Panc1 (cell line): Measurements from ENCODE around the gene BDH1. TPM values are rescaled to one million over a fixed set of nuclear protein-coding genes. Genes with fewer than 3 reads are reported as not detected.
"Not testable (repeated sequence)": the region's sequence is repeated elsewhere in the genome, so short reads cannot be mapped to it uniquely, and the experiment has no call there.

Experiments
- ATAC-seq: fragments of 200-7000 bp; cut with Tn5 transposase; 2 replicates; pipeline ENCODE4 v1.9.1; 2020; ENCODE audit warnings: mild to moderate bottlenecking, moderate library complexity
- BruUV-seq: library from RNA; stranded (reverse); fragments of 400-500 nt; replicated peaks from 2 replicates; lab custom pipeline; 2021; lab: Mats Ljungman, UMichigan
- CTCF ChIA-PET: fragments of 300-600 bp; sonication (Branson Sonifier 250); formaldehyde crosslinking; loops from one replicate; lab custom pipeline; 2022; ENCODE audit warnings: antibody characterized with exemption; lab: Charles Lee
- POLR2A ChIA-PET: fragments of 300-600 bp; sonication (Branson Sonifier 250); formaldehyde crosslinking; loops from one replicate; lab custom pipeline; 2022; ENCODE audit warnings: antibody characterized with exemption; lab: Charles Lee
- DNase-seq: peaks from one replicate; pipeline ENCODE4 v3.0.0-alpha.2; 2010; ENCODE audit warnings: low read depth, low spot score
- H3K27ac ChIP-seq: 2 replicates; pipeline ENCODE4 v1.5.1; 2011; ENCODE audit warnings: mild to moderate bottlenecking, low read length, inconsistent platforms
- H3K27me3 ChIP-seq: fragments of 200-500 bp; sonication (Bioruptor generic); 2 replicates; pipeline ENCODE4 v1.6.0; 2014; ENCODE audit warnings: low read length, inconsistent platforms; ENCODE audit not compliant: control insufficient read depth, insufficient read depth
- H3K36me3 ChIP-seq: fragments of 200-500 bp; sonication (Bioruptor generic); 2 replicates; pipeline ENCODE4 v1.5.1; 2014; ENCODE audit warnings: inconsistent platforms, mild to moderate bottlenecking, low read length, moderate library complexity; ENCODE audit not compliant: control insufficient read depth, insufficient read depth
- H3K4me1 ChIP-seq: 2 replicates; pipeline ENCODE4 v1.5.1; 2011; ENCODE audit warnings: inconsistent platforms, mild to moderate bottlenecking, low read length, moderate library complexity; ENCODE audit not compliant: control insufficient read depth, insufficient read depth
- H3K4me3 ChIP-seq, 2 experiments: 2 replicates each; pipeline ENCODE4 v1.5.1; 2011 to 2012; ENCODE audit warnings: low read depth in 2 of 2, low read length in 2 of 2, mild to moderate bottlenecking in 2 of 2, inconsistent platforms in 1 of 2, moderate library complexity in 1 of 2
- H3K9me3 ChIP-seq: fragments of 200-500 bp; sonication (Bioruptor generic); 2 replicates; pipeline ENCODE4 v1.5.1; 2014; ENCODE audit warnings: low read depth, mild to moderate bottlenecking, inconsistent platforms, low read length, moderate library complexity; ENCODE audit not compliant: control insufficient read depth, insufficient read depth
- CTCF ChIP-seq: fragments of 450-650 bp; IDR thresholded peaks from 2 replicates; pipeline ENCODE4 v1.5.1; 2017; ENCODE audit warnings: mild to moderate bottlenecking
- POLR2AphosphoS5 ChIP-seq: IDR thresholded peaks from 2 replicates; pipeline ENCODE4 v1.6.1; 2012; ENCODE audit warnings: mild to moderate bottlenecking, low read depth, low read length, moderate library complexity
- SIN3A ChIP-seq: IDR thresholded peaks from 2 replicates; pipeline ENCODE4 v1.6.1; 2012; ENCODE audit warnings: low read depth, mild to moderate bottlenecking, low read length, moderate library complexity, borderline replicate concordance; ENCODE audit not compliant: insufficient read depth
- TCF7L2 ChIP-seq: IDR thresholded peaks from 2 replicates; pipeline ENCODE4 v1.6.1; 2011; ENCODE audit warnings: mild to moderate bottlenecking, low read depth, low read length, inconsistent platforms
- in situ Hi-C: cut with HindIII; loops from 2 replicates; pipeline ENCODE4 v1.10.0; 2016; ENCODE audit warnings: low sequenced_read_pairs, low pct_unique_long_range_greater_than_20kb
- intact Hi-C: fragments of 100-400 bp; cut with micrococcal nuclease; formaldehyde crosslinking; loops from one replicate; pipeline ENCODE4 v1.10.0; 2022; ENCODE audit not compliant: unreplicated experiment
- total RNA-seq: library from RNA; stranded (reverse); gene quantifications from one replicate; pipeline ENCODE4 v1.2.1, GENCODE V29; 2021; ENCODE audit not compliant: unreplicated experiment

The BDH1 gene
- total RNA-seq, 1 experiment from 2014 or later = 4.8 TPM

GRCh38 chr3:197576838-197577237 is 21.1 kb upstream of the BDH1 start:
- H3K4me3 ChIP-seq = no peak overlapping the region
- BruUV-seq = no TSS peak
- no peak for DNase-seq
- no peak overlapping the region for H3K27ac ChIP-seq
- TF ChIP-seq CTCF (no peak), SIN3A (no peak), TCF7L2 (no peak)
- intact Hi-C loops (no loop called here), in situ Hi-C loops (no loop called here)
- CTCF ChIA-PET = no interaction called here
- no peaks in the 10 kb centered on the region for H3K9me3 ChIP-seq
- H3K36me3 ChIP-seq = no peaks in the 10 kb centered on the region
- no peaks in the 10 kb centered on the region for H3K4me1 ChIP-seq
- no peaks in the 10 kb centered on the region; the same call in none of the 2 replicates for H3K27me3 ChIP-seq
- POLR2A ChIA-PET = no interaction called here
- no peak for ATAC-seq

- intact Hi-C loops (no loop called here), in situ Hi-C loops (no loop called here)
- Histone ChIP-seq H3K27ac (no peak overlapping the region), H3K4me3 (no peak overlapping the region), H3K4me1 (no peaks in the 10 kb centered on the region), H3K36me3 (no peaks in the 10 kb centered on the region), H3K9me3 (no peaks in the 10 kb centered on the region), H3K27me3 (no peaks in the 10 kb centered on the region; the same call in none of the 2 replicates)
- BruUV-seq = no TSS peak
- ChIA-PET CTCF (interaction anchor here (0.7 kb wide), 1 partner anchor 318 kb away, joined by 4 read pairs; no protein-coding TSS in a partner anchor), POLR2A (no interaction called here)
- DNase-seq = no peak
- no peak for ATAC-seq
- no peak for TF ChIP-seq POLR2AphosphoS5
Observed at GRCh38 chr3:197575362-197575761, 19.6 kb upstream of the BDH1 start.

- CTCF ChIA-PET = interaction anchor here (0.6 kb wide), 1 partner anchor 8 kb away, joined by 7 read pairs; no protein-coding TSS in a partner anchor
- H3K4me1 ChIP-seq, DNase-seq, H3K36me3 ChIP-seq, BruUV-seq, ATAC-seq, H3K27me3 ChIP-seq, intact Hi-C loops, H3K27ac ChIP-seq, H3K4me3 ChIP-seq, POLR2A ChIA-PET, H3K9me3 ChIP-seq, in situ Hi-C loops: not testable (repeated sequence)
Observed at GRCh38 chr3:197574396-197574991, 18.7 kb upstream of the BDH1 start.

GRCh38 chr3:197573048-197573767 is 17.4 kb upstream of the BDH1 start:
- Histone ChIP-seq H3K9me3 (no peaks in the 10 kb centered on the region), H3K4me1 (no peaks in the 10 kb centered on the region), H3K27me3 (no peaks in the 10 kb centered on the region; the same call in none of the 2 replicates), H3K4me3 (no peak overlapping the region), H3K36me3 (no peaks in the 10 kb centered on the region), H3K27ac (no peak overlapping the region)
- intact Hi-C loops (no loop called here), in situ Hi-C loops (no loop called here)
- no peak for DNase-seq
- no TSS peak for BruUV-seq
- CTCF ChIA-PET = no interaction called here
- no peak for ATAC-seq
- TF ChIP-seq POLR2AphosphoS5 (no peak), TCF7L2 (no peak)
- POLR2A ChIA-PET = no interaction called here

GRCh38 chr3:197571880-197572172 is 16.1 kb upstream of the BDH1 start:
- H3K27me3 ChIP-seq, intact Hi-C loops, CTCF ChIA-PET, H3K4me3 ChIP-seq, H3K36me3 ChIP-seq, POLR2A ChIA-PET, H3K9me3 ChIP-seq, H3K4me1 ChIP-seq, BruUV-seq, DNase-seq, H3K27ac ChIP-seq, ATAC-seq, in situ Hi-C loops: not testable (repeated sequence)

GRCh38 chr3:197571074-197571879 is 15.5 kb upstream of the BDH1 start:
- H3K4me3 ChIP-seq, H3K4me1 ChIP-seq, intact Hi-C loops, BruUV-seq, in situ Hi-C loops, CTCF ChIA-PET, H3K36me3 ChIP-seq, ATAC-seq, DNase-seq, H3K9me3 ChIP-seq, H3K27me3 ChIP-seq, POLR2A ChIA-PET, H3K27ac ChIP-seq: not testable (repeated sequence)
